HG03565 (cell line): ENCODE measurements around the gene TRIM38.
"Not testable (repeated sequence)": the region's sequence is repeated elsewhere in the genome, so short reads cannot be mapped to it uniquely, and the experiment has no call there.

ENCODE experiments used
- ATAC-seq: cut with Tn5 transposase; IDR thresholded peaks from one replicate; pipeline ENCODE4 v1.9.1; 2021; ENCODE audit warnings: mild to moderate bottlenecking, moderate library complexity; ENCODE audit not compliant: unreplicated experiment

The TRIM38 gene, protein sequence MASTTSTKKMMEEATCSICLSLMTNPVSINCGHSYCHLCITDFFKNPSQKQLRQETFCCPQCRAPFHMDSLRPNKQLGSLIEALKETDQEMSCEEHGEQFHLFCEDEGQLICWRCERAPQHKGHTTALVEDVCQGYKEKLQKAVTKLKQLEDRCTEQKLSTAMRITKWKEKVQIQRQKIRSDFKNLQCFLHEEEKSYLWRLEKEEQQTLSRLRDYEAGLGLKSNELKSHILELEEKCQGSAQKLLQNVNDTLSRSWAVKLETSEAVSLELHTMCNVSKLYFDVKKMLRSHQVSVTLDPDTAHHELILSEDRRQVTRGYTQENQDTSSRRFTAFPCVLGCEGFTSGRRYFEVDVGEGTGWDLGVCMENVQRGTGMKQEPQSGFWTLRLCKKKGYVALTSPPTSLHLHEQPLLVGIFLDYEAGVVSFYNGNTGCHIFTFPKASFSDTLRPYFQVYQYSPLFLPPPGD

DNA sequence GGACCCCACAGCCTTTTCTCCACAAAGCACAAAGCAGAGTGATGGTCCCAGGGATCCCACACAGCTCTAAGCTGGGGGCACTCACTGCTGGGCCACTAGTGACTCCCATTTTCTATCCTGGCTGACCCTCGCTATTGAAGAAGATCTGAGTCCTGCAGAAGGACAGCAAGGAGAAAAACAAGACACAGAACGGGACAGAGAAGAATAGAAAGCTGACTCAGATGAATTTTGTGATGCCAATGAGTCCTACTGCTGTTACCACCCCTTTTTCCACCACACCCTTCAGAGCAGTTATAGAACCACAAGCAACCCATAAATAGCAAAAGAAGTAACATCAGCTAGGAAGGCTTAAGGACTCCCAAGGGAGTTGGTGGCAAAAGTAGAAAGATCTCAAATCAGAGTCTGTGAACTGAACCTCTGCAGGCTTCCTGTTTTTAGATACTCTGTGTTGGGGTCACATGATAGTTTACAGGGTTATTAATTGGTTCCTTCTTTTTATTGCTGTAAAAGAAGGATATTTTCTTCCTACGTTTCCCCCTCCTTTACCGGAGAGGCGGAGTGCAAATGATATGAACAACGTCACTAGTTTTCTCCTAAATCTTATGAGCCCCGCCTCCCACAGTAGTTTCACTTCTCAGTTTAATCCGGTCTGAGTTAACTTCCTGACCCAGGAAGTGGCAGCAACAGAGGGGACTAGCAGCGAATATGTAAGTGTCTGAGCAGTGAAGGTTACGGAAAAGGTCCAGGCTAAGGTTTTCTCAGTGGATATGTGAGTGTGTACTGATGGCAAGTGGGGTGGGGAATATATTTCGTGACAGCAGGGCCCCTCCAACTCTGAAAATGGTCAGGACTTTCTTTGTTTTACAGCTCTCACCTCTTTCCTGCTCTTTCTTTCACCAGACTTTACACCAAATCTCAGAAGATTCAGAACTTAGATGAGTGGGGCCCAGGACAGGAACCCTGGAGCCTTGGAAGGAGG is at the start of gene TRIM38:
TSS of gene TRIM38 (plus strand) at position 654 of the 979 bp plus-strand sequence. CDS start 3,721 bp downstream, outside the sequence.
- ATAC-seq: peak; percentile 69

GRCh38 chr6:25913741-25914140 is 48.9 kb upstream of the TRIM38 start:
- no peak for ATAC-seq

DNA sequence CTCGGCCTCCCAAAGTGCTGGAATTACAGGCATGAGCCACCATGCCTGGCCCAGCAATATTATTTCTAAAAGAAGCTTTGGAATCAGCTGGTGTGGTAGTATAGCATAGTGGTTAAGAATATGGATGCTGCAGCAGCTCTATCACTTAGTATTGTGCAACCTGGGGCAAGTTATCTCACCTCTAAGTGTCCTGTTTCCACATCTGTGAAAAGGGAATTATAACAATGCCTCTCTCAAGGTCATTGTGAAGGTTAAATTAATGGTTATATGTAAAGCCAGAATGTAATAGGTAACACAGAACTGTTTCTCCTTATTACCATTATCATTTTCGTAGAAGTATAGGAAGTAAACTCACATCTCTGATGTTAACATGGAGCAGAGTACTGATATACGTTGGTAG is 46.3 kb upstream of the TRIM38 start:
- ATAC-seq: no peak

DNA sequence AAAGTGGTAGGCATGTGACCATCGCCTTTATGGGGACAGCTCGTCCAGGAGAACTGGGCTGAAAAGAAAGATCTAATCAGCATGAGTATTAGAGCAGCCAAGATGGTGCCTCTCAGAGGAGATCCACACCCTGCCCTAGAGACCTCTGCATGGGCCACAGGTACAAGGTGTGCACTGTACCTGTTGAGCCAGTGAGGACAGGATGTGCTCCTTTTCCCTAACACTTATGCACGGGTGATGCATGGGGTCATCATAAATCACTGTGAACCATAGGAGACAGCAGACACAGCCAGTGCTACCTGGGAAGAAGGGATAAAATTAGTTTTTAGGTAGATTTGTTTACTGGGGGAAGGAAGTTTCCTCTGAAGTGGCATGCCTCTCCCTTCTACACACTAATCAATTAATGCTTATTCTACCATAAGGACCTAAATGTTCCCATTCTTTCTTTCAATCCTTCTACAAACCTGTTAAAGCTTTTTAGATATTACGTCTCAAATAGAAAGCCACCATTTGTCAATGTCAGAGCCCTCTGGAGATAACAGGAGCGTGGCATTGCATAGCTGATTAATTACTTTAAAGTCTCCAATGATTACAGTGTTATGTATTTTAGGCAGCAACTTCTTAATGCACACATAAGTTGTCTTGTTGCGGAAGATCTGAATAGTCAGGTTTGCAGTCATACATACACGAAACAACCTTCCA is 45.7 kb upstream of the TRIM38 start:
- no peak for ATAC-seq

- ATAC-seq: no peak
These were observed 44.4 kb upstream of the TRIM38 start for GRCh38 chr6:25918083-25918683.

GRCh38 chr6:25919657-25920056 is 42.9 kb upstream of the TRIM38 start:
- no peak for ATAC-seq

- no peak for ATAC-seq
These were observed 40.9 kb upstream of the TRIM38 start for GRCh38 chr6:25921525-25922203.

DNA sequence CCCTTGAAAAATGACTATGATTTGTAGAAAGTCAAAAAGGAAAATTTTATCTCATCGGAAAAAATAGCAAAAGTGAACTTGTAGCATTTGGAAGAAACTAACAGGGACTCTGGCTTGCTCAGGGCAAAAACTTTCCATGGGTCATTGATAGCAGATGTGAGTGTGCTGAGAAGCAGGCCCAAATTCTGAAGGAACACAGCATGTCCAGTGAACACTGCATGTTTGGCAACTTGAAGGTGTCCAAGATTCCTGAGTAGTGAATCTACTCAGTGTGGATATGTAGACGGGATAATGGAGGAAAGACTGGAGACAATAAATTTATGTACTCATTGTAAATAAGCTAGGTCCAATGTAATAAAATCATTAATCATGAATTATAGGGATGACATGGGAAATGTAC is 40.3 kb upstream of the TRIM38 start:
- ATAC-seq: no peak

DNA sequence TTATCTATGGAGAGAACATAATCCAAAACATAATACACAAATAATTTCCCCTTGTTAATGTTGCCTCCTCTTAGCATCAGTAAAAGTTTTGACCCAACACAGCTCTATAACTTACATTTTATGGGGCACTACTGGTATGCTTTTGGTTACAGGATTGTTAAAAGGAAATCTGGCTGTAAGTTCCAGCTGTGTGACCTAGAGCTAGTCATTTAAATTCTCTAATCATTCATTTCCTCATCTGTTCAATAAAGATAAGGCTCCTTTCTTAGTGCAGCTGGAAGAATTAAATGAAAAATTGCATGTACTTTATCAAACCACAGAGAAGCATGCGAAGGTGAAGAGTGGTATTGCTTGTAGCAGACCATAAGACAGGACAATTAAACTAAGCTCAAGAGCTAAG is 36.7 kb upstream of the TRIM38 start:
- no peak for ATAC-seq

DNA sequence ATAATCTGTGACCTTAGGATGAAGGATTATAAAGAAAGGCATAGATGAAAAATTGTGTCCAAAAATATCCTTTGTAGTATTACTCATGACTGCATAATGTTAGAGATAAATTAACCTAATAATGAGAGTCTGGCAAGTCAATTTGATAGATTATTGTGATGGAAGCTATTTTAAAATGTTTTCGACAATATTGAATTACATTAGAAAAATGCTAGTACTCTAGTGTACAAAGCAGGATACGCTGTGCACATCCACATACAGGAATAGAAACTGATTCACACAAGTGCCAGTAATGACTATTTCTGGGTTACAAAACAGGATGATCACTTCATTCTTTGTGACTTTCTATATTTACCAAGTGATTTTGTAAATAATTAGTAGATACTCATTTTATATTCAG is 35.4 kb upstream of the TRIM38 start:
- no peak for ATAC-seq

DNA sequence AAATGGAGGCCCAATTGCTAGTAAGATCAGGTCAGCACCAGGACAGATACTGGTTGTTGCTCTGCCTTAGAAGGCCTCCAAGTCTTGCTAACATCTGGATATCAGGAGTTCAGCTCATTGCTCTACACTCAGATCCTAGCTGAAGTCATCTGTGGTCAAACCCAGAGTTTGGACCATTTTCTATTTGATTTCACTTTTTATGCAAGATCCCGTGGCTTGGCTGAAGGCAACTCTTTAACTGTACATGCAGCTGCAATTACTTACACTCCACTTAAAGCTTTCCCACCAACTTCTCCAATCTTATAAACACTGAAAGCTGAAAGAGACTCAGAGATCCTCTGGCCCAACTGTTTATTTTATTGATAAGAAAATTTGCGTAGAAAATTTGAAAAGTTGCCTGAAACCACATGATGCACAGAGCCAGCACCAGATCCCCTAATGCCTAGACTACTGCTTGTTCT is 34.8 kb upstream of the TRIM38 start:
- no peak for ATAC-seq

DNA sequence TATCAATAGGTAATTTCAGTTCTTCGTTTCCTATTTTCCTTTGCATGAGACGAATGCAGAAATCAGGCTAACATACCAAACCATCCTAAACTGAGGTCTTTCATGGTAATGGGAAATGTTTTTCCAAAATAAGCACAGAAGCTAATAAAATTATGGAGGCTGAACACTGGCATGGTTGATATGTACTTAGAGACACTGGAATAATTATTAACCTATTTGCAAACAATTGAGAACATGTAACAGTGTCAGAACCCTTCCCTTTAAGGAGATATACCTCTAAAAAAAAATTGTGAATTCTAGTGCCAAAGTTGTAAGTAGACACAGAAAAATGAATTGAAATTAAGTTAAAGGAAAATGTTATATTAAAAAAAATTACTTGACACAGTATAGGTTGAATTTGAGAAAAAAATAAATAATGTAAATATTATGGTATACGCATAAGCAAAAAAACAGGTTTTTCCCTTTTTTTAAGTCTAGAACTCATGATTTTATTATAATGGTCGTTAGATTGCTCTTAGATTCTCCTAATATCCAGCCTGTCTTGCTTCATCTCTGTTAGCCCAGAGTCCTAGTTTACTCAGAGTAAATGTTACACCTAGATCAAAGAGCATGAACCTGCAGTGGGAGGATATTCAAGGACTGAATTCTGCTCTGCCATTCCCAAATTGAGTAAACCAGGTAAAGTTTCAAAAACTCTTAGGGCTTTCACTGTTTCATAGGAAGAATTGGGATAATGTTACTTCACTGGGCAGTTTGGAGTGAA is 33.9 kb upstream of the TRIM38 start:
- no peak for ATAC-seq

DNA sequence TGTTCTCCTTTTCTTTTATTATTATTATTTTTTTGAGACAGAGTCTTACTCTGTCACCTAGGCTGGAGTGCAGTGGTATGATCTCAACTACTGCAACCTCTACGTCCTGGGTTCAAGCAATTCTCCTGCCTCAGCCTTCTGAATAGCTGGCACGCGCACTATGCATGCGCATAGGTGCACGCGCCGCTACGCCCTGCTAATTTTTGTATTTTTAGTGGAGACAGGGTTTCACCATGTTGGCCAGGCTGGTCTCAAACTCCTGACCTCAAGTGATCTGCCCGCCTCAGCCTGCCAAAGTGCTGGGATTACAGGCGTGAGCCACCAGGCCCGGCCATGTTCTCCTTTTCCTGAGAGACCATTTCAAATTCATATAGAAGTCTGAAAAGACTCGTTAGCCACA is 32.8 kb upstream of the TRIM38 start:
- not testable (repeated sequence) for ATAC-seq

DNA sequence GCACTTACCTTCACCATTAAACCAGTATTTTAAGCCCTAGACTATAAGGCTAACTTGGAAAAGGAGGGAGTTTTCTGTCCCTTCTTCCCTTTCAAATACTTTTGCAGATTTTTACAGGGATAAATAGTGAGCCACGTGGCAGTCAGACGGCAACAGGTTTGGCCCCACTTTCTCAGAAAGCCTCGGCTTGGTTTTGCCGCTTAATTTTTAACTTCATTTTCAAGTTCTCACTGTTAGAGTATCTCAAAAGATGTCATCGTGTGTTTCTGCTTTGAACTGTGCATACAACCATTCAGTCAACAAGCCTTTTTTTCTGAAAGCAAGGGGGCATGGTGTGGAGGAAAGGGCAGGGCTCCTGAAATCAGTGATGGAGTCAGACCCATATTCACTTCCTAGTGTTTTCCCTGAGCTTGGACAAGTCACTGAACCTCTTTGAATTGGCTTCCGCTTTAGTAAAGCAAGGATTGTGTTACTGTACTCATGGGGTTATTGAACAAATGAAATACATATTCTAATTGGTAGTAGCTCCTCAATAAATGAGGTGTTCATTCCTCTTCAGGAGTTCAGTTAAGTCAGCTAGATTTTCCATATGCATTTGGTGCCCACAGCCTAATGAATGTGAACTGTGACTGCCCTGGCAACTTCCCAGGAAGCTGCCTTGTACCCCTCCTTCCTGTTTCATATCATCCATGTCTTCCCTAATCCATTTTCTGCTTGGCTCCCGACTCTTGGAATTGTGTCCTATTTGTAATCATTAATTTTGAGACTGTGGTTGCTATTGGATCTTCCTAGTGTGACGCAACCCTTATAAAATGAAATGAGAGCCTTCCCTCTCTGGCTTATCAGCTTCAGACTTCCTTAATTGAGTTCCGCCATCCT is 31.8 kb upstream of the TRIM38 start, which contains the start of gene SLC17A2:
TSS of gene SLC17A2 (minus strand) at position 160 of the 879 bp plus-strand sequence. CDS start 4,895 bp downstream, outside the sequence.
- ATAC-seq: no peak

DNA sequence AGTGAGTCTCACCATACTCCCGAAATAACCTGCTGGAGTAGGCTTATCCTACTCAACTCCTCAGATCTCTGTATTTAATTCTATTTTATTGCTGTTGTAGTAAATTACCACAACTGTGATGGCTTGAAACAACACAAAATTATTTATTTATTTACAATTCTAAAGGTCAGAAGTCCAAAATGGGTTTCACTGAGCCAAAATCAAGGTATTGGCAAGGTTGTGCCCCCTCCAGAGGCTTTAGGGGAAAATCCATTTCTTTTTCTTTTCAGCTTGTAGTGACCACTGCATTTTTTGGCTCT is 31.2 kb upstream of the TRIM38 start:
- ATAC-seq: no peak

DNA sequence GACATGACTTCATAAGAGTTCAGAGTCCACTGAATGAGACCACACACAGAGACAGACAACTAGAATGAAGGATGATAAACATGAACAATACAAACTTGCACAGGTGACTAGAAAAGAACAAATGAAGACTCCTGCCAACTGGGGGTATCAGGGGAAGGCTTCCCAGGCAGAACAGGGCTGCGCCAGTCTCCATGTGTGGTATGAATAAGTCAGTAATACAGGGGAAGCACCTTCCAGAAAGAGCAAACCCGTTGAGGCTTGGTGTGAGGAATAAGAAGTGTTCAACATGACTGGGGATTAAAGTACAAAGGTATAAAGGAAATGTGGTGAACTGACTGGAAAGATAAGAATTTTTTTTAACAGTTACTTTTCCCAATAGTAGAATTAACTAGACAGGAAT is 28.4 kb upstream of the TRIM38 start:
- no peak for ATAC-seq

DNA sequence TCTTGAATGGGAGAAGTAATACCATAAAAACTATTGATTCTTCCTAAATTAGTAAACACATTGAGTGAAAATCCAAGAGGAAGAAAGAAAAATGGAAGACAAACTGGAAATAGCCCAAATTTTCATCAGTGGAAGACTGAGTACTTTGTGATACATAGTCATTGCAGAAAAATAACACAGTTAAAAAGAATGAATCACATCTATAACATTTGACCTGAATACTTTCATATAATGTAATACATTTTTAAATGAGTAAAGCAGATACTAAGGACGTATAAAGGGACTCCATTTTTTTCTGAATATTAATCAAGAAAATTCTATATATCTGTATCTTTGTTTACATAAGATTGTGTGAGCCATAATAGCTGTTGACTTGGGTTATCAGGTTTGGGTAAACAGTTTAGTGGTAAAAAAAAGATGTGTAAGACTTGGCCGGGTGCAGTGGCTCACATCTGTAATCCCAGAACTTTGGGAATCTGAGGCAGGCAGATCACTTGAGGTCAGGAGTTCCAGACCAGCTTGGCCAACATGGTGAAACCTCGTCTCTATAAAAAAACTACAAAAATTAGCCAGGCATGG is 27.8 kb upstream of the TRIM38 start:
- ATAC-seq: no peak

GRCh38 chr6:25935953-25936352 is 26.6 kb upstream of the TRIM38 start:
- ATAC-seq: no peak
